ENCODE data around the gene USP1. TPM values are rescaled to one million over a fixed set of nuclear protein-coding genes. Genes with fewer than 3 reads are reported as not detected.

The USP1 gene
- total and polyA plus RNA-seq, 2 donors (not counting 3 experiments of a cell fraction or from before 2014, with no cell fraction given): 7.0 to 38.4 TPM

DNA sequence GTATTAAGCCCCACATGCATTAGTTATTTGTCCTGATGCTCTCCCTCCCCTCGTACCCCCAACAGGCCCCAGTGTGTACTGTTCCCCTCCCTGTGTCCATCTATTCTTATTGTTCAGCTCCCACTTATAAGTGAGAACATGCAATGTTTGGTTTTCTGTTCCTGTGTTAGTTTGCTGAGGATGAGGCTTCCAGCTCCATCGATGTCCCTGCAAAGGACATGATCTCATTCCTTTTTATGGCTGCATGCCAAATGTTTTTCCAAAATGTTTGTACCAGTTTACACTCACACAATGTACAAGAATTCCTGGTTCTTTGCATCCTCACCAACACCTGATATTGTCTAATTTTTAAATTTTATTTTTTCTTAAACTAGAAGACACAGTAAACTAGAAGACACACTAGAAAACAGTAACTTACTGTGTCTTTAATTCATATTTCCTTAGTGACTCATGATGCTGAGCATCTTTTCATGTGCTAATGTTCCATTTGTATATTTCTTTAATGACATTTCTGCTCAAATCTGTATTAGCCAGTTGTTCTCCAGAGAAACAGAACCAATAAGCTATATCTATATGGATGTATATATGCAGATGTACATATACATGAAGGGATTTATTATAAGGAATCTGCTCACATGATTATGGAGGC, 19.4 kb upstream of the USP1 start:
- Histone ChIP-seq H3K36me3 (ENCODE audit: control insufficient read depth in 2 of 2, extremely low read depth in 1 of 2, insufficient read depth in 2 of 2, low read length in 2 of 2) (no peaks in the 10 kb centered on the region), H3K27ac (ENCODE audit: insufficient read depth, low read depth, low read length) (no peak overlapping the region), H3K27me3 (ENCODE audit: control insufficient read depth in 2 of 2, insufficient read depth in 2 of 2, low read length in 2 of 2) (peaks cover 2 to 3% of the 10 kb centered on the region in 2 experiments), H3K79me2 (ENCODE audit: control insufficient read depth, insufficient read depth, low read length) (no peaks in the 10 kb centered on the region), H3K9me1 (replicated peaks; ENCODE audit: control insufficient read depth, extremely low read depth, insufficient read depth, low read length) (no peaks in the 10 kb centered on the region), H2AFZ (ENCODE audit: low read depth, low read length) (no peak overlapping the region), H4K20me1 (replicated peaks; ENCODE audit: control insufficient read depth, extremely low read depth, insufficient read depth, low read length) (no peaks in the 10 kb centered on the region), H3K4me2 (ENCODE audit: insufficient read depth, low read length) (no peak overlapping the region), H3K4me1 (ENCODE audit: control insufficient read depth, extremely low read depth, insufficient read depth, low read length) (no peaks in the 10 kb centered on the region), H3K9me3 (replicated peaks; ENCODE audit: control insufficient read depth, insufficient read depth, low read length) (no peaks in the 10 kb centered on the region), H3K9ac (replicated peaks; ENCODE audit: extremely low read depth, insufficient read depth, low read length) (no peak overlapping the region), H3K4me3 (replicated peaks in 1 of 3; ENCODE audit: insufficient read depth in 1 of 3, low read depth in 1 of 3, low read length in 3 of 3) (no peak overlapping the region)
- TF ChIP-seq POLR2A (IDR thresholded peaks at IDR 0.05; ENCODE audit: low read depth, low read length) (no peak), EZH2 (IDR thresholded peaks at IDR 0.05; ENCODE audit: borderline replicate concordance, low read depth, low read length, severe bottlenecking) (no peak), FOS (IDR thresholded peaks at IDR 0.05; ENCODE audit: borderline replicate concordance, insufficient read depth, low read length) (peak; percentile 12)
- dilution Hi-C loops (cut with MboI; ENCODE audit: extremely low pct_ligation_motif_present, low sequenced_read_pairs): no loop called here
- ChIA-PET POLR2A (no interaction called here), CTCF (interaction anchor here (1.7 kb wide), 1 partner anchor 10 kb away, joined by 8 read pairs; no protein-coding TSS in a partner anchor)
- no peak for FAIRE-seq
- intact Hi-C loops (cut with micrococcal nuclease): no loop called here
- no TSS peak for BruUV-seq (replicated peaks)
- DNase-seq (ENCODE audit: low read depth, low spot score): no peak

DNA sequence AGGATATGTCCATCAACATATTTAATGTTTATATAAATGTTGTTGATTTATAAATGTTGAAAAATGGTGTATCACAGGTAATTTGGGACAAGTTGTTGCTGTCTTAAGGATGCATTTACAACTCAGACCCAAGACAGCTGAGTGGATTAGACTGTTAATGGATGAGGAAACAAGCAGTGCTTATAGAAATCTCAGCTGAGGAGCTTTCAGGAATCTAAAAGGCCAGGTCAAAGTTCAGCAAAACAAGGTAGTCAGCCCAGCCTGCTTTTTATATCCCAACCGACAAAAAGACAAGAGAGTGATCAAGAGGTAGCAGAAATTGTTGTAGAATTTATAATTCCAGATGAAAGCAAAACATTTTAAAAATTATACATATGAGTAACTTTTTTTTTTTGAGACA, 16.6 kb upstream of the USP1 start:
- ChIA-PET CTCF (no interaction called here), POLR2A (no interaction called here)
- DNase-seq (ENCODE audit: low read depth, low spot score) (no peak), FAIRE-seq (no peak)
- Histone ChIP-seq H3K36me3 (ENCODE audit: control insufficient read depth in 2 of 2, extremely low read depth in 1 of 2, insufficient read depth in 2 of 2, low read length in 2 of 2) (no peaks in the 10 kb centered on the region), H3K9me3 (replicated peaks; ENCODE audit: control insufficient read depth, insufficient read depth, low read length) (no peaks in the 10 kb centered on the region), H4K20me1 (replicated peaks; ENCODE audit: control insufficient read depth, extremely low read depth, insufficient read depth, low read length) (no peaks in the 10 kb centered on the region), H3K9me1 (replicated peaks; ENCODE audit: control insufficient read depth, extremely low read depth, insufficient read depth, low read length) (no peaks in the 10 kb centered on the region), H3K4me1 (ENCODE audit: control insufficient read depth, extremely low read depth, insufficient read depth, low read length) (no peaks in the 10 kb centered on the region), H3K27me3 (ENCODE audit: control insufficient read depth in 2 of 2, insufficient read depth in 2 of 2, low read length in 2 of 2) (peaks cover 0 to 3% of the 10 kb centered on the region in 2 experiments), H2AFZ (ENCODE audit: low read depth, low read length) (no peak overlapping the region), H3K27ac (ENCODE audit: insufficient read depth, low read depth, low read length) (no peak overlapping the region), H3K79me2 (ENCODE audit: control insufficient read depth, insufficient read depth, low read length) (no peaks in the 10 kb centered on the region), H3K4me2 (ENCODE audit: insufficient read depth, low read length) (no peak overlapping the region), H3K4me3 (replicated peaks in 1 of 3; ENCODE audit: insufficient read depth in 1 of 3, low read depth in 1 of 3, low read length in 3 of 3) (no peak overlapping the region), H3K9ac (replicated peaks; ENCODE audit: extremely low read depth, insufficient read depth, low read length) (no peak overlapping the region)
- TF ChIP-seq GATA2 (IDR thresholded peaks at IDR 0.05; ENCODE audit: insufficient read depth, insufficient read length, low read depth, low read length) (no peak), FOS (IDR thresholded peaks at IDR 0.05; ENCODE audit: borderline replicate concordance, insufficient read depth, low read length) (no peak), POLR2AphosphoS5 (IDR thresholded peaks at IDR 0.05; ENCODE audit: insufficient read depth, low read depth, low read length) (no peak), JUN (IDR thresholded peaks at IDR 0.05; ENCODE audit: borderline replicate concordance, insufficient read depth, insufficient read length, low read depth) (no peak), POLR2A (IDR thresholded peaks at IDR 0.05; ENCODE audit: low read depth, low read length) (no peak), MYC (IDR thresholded peaks at IDR 0.05; ENCODE audit: low read depth, low read length) (no peak), EZH2 (IDR thresholded peaks at IDR 0.05; ENCODE audit: borderline replicate concordance, low read depth, low read length, severe bottlenecking) (no peak)
- TF ChIP-seq, protein P1, sequence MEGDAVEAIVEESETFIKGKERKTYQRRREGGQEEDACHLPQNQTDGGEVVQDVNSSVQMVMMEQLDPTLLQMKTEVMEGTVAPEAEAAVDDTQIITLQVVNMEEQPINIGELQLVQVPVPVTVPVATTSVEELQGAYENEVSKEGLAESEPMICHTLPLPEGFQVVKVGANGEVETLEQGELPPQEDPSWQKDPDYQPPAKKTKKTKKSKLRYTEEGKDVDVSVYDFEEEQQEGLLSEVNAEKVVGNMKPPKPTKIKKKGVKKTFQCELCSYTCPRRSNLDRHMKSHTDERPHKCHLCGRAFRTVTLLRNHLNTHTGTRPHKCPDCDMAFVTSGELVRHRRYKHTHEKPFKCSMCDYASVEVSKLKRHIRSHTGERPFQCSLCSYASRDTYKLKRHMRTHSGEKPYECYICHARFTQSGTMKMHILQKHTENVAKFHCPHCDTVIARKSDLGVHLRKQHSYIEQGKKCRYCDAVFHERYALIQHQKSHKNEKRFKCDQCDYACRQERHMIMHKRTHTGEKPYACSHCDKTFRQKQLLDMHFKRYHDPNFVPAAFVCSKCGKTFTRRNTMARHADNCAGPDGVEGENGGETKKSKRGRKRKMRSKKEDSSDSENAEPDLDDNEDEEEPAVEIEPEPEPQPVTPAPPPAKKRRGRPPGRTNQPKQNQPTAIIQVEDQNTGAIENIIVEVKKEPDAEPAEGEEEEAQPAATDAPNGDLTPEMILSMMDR (IDR thresholded peaks at IDR 0.05; ENCODE audit: extremely low read depth in 1 of 2, insufficient read depth in 1 of 2, low read depth in 1 of 2, low read length in 2 of 2): no peak
- TF ChIP-seq, protein P2, sequence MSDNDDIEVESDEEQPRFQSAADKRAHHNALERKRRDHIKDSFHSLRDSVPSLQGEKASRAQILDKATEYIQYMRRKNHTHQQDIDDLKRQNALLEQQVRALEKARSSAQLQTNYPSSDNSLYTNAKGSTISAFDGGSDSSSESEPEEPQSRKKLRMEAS (IDR thresholded peaks at IDR 0.05; ENCODE audit: insufficient read depth, insufficient read length): no peak
- no TSS peak for BruUV-seq (replicated peaks)
- dilution Hi-C loops (cut with MboI; ENCODE audit: extremely low pct_ligation_motif_present, low sequenced_read_pairs) (no loop called here), intact Hi-C loops (cut with micrococcal nuclease) (no loop called here)
